GM11168 (cell line): ENCODE data around the gene PFDN4.
"Not testable (repeated sequence)": the region's sequence is repeated elsewhere in the genome, so short reads cannot be mapped to it uniquely, and the experiment has no call there.

ENCODE experiments used
- in situ Hi-C: fragments of 300-500 bp; cut with MboI; formaldehyde crosslinking; loops from one replicate; pipeline ENCODE4 v1.12.0; 2022; ENCODE audit warnings: low sequenced_read_pairs; ENCODE audit not compliant: unreplicated experiment

Gene PFDN4

DNA sequence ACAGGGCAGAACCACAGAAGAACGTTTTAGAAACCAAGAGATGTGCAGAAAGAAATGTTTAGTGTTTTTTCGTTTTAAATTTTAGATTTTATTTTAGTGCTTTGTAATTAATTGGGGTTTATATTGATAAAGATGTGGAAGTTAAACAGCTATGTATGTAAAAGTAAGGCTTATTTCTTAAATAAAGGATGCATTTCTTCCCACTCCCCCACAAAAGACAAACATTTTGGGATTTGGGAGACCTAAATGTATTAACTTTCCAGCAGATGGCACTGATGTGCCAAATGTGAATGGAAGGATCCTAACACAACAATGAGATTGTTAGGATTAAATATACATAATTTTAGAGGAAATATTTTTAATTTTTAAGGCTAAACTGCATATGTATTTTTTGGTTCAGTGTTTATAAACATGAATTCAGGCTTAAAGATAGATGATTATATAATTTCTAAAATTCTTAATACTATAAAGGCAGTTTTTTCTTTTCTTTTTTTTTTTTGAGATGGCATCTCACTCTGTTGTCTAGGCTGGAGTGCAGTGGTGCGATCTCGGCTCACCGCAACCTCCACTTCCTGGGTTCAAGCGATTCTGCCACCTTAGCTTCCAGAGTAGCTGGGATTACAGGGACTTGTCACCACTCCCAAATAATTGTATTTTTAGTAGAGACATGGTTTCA, 12.0 kb downstream of the PFDN4 start:
- in situ Hi-C loops: loop anchor here (10.0 to 25.0 kb wide), 2 partner anchors 425 to 658 kb away; no protein-coding TSS in a partner anchor

DNA sequence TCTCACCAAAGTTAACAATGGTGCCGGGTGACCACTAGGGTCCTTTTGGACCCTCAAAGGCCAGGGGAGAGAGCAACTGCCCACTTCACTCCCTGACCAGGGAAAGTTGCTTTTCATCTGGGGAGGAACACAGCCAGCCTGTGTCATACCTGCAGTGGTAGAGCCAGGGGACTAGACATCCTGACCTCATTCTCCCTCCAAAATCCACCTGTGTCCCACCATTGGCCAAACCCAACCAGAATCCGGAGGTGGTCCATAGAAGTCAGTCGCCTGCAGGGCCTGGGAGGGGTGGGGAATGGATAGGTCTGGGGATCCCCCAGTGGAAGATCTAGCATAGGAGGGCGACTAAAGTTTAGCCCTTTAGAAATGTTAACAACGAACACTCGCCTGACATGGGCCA, 12.8 kb downstream of the PFDN4 start:
- in situ Hi-C loops: loop anchor here (10.0 to 25.0 kb wide), 2 partner anchors 424 to 658 kb away; no protein-coding TSS in a partner anchor

DNA sequence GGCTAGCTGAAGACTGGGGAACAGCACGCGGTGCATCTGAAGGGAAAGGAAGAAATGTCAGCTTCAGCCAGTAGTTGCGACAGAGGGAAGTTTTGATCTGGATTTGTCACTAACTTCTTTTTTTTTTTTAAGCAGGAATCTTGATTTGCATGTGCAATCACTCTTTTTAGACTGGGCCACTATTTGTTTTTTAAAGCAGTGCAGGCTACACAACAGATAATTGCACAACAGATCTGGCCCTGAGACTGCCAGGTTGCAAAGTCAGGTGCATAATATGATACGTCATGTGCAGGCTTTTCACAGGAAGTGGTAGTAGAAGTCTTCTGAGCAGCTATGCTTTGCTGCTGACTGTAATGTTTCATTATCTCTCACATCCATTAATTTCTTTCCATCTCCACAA, 13.5 kb downstream of the PFDN4 start:
- in situ Hi-C loops: loop anchor here (10.0 to 25.0 kb wide), 2 partner anchors 423 to 659 kb away; no protein-coding TSS in a partner anchor

DNA sequence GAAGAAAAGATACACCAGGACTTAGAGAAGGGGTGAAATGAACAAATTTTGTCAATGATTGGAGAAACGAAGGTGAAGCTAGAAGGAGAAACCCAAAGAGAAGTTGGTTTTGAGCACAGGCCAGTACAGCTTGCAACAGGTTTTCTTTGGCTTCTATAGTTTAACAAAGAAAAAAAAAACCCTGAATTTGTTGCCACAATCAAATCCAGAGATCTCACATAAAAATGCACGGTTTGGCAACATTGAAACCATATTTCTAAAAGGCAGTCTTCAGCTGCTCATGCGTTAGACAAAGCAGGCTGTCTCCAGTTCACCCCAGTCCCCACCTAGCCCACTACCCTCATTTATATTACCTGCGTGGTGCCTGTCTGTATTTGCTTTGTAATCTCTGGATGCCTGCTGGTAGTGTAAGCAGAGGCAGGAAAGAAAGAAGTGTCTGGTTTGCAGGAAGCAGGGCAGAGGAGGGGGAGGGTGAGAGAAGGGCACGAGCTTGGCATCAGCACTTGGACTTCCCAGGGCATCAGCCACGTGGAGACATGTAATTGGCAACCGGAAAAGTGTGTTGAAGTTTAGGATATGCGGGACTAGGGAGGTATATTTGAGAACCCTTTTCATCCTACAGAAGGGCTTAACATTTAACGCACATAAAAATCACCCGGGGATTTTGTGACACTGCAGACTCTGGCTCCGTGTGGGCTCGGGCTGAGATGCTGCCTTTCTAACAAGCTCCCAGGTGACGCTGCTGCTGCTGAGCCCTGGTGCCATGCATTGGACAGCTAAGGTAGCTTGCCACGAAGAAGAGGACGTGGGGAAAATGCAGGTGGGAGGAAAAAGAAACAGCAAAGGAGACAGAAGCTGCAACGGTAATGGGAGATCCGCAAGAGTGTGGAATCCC, 14.4 kb downstream of the PFDN4 start:
- in situ Hi-C loops: loop anchor here (10.0 to 25.0 kb wide), 2 partner anchors 423 to 660 kb away; no protein-coding TSS in a partner anchor

DNA sequence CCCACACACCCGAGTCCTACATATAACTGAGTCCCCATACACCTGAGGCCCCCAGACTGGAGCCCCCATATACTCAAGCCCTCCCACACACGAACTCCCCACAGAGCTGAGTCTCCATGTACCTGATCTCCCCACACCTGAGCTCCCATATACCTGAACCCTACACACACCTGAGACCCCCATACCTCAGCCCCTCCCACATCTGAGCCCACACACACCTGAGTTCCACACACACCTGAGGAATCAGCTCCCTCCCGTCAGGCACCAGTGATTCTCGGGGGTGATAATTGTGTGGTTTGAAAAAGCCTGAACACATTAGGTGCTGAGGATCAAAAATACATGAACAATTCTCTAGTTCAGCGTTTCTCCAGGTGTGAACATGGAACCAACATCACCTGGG, 15.4 kb downstream of the PFDN4 start:
- in situ Hi-C loops: loop anchor here (10.0 to 25.0 kb wide), 2 partner anchors 422 to 661 kb away; no protein-coding TSS in a partner anchor

DNA sequence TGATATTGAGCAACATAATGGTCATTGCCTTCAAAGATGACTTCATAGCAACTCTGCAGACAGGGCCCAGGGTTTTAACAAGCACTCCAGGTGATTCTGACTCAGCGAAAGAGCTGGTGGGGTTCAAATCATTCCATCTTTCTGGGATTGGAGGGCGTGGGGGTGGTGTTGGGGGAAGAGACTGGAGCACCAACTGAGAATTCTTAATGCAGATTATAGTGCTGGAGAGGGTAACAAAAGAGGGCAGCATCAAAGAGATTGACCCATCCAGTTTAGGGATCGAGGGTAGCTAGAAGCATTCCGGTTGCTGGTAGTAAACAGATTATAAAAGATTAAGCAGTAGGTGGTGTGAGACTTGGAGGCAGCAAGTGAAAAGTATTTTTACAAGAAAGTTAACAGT, 15.9 kb downstream of the PFDN4 start:
- in situ Hi-C loops: loop anchor here (10.0 to 25.0 kb wide), 2 partner anchors 421 to 661 kb away; no protein-coding TSS in a partner anchor

DNA sequence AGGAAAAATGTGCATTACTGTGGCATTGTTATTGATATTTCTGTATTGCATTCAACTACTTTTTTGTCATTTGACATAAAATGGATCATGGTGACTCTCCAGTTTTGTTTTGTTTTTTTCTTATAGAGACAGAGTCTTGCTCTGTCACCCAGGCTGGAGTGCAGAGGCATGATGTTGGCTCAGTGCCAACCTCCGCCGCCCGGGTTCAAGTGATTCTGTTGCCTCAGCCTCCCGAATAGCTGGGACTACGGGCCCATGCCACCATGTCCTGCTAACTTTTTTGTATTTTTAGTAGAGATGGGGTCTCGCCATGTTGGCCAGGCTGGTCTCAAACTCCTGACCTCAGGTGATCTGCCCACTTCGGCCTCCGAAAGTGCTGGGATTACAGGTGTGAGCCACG, 16.8 kb downstream of the PFDN4 start:
- in situ Hi-C loops: loop anchor here (10.0 to 25.0 kb wide), 2 partner anchors 420 to 662 kb away; no protein-coding TSS in a partner anchor

DNA sequence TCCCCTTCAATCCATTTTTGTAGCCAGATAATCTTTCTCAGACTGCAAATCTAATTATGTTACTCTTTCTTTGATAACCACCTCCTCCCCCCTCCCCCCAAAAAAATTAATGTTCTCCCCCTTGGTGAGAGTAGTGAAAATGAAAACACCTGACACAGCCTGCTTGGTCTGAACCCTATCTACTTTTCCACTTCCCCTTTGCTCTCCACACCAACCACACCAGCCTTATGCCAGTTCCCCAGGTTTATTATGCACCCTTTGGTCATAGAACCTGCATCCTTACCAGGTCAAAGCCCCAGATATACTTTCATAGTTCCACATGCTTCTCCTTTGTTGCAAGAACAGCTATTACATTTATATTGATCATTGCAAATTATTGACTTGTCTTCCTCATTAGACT, 19.4 kb downstream of the PFDN4 start:
- in situ Hi-C loops: loop anchor here (10.0 kb wide), 1 partner anchor 418 kb away; no protein-coding TSS in a partner anchor

DNA sequence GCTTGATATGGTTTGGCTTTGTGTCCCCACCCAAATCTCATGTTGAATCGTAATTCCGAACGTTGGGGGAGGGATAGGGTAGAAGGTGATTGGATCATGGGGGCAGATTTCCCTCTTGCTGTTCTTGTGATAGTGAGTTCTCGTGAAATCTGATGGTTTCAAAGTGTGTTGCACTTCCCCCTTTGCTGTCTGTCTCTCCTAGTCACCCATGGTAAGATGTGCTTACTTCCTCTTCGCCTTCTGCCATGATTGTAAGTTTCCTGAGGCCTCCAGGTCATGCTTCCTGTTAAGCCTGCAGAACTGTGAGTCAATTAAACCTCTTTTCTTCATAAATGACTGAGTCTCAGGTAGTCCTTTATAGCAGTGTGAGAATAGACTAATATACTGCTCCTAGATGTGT, 19.9 kb downstream of the PFDN4 start:
- in situ Hi-C loops: loop anchor here (10.0 kb wide), 1 partner anchor 417 kb away; no protein-coding TSS in a partner anchor

DNA sequence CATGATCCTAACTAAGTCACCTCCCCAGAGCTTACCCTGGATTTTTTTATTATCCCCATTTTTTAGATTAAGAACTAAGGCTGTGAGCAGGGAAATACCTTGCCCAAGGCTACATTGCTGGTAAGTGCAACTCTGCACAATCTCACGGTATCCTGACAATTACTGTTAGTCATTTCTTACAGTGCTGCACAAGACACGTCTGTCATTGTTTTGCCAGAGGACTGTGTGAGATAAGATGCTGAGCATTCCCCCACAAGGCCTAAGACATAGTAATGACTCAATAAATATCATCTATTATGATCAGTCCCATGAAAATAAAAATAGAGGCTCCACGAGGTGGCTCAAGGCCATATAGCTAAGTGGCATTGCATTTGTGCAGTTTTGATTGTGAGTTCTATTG, 21.0 kb downstream of the PFDN4 start:
- in situ Hi-C loops: loop anchor here (10.0 kb wide), 1 partner anchor 416 kb away; no protein-coding TSS in a partner anchor

DNA sequence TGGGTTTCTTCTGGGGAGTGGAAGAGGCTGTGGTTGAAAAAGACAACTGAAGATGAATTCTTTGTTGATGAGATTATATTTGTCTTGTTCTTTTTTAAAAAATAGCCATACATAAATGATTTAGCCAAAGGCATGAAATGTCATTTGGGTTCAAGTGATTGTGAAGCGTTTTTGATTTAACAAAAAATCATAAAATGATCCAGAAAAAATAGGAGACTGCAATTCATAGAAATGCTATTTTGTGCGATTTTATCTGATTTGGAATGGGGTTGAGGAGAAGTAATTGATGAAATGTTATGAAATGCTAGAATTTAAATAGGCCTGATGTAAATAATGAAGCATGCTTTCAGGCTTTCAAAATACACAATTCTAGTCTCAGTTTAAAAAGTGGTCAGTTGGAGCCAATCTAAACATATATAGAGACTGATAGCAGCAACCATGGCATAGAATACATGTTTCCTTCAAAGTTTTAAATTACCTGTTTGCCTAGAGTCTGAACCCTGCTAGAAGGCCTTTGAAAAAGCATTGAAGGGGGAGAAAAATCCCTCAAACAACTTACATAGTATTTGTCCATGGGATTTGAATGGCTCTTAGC, 21.8 kb downstream of the PFDN4 start:
- in situ Hi-C loops: loop anchor here (10.0 kb wide), 1 partner anchor 415 kb away; no protein-coding TSS in a partner anchor

DNA sequence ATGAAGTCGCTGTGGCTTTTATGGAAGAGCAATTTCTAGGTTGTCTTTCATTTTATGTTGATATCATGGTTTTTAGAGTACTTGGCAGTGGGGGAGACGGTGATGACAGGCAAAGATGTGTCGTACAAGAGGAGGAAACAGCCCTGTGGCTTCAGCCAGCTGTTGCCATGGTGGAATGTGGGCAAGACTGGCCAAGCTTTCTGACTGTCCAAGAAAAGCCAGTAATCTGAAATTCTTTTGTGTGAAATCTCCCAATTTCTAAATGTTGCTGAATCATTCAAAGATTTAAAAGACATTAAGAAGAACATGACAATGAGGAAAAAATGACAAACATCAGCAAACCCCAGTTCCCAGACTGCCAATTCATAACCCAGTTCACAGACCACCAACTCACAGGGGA, 23.1 kb downstream of the PFDN4 start:
- in situ Hi-C loops: no loop called here

DNA sequence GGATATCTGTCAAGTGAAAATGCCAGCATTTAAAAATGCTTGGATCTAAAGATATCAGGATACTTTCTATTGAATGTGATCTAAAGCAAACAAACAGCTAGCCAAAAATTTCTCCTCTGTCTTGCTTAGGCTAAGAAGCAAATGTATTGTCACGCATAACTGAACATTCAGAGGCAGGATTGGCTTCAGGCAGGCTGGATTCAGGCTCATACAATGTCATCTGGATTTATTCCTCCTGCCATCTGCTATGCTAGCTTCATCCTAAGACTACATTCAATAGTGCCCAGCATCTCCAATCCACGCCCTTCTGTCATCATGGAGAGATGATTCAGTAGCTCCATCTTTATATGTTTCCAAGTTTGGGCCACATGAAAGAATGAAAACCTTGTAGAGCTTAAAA, 27.1 kb downstream of the PFDN4 start:
- in situ Hi-C loops: no loop called here

DNA sequence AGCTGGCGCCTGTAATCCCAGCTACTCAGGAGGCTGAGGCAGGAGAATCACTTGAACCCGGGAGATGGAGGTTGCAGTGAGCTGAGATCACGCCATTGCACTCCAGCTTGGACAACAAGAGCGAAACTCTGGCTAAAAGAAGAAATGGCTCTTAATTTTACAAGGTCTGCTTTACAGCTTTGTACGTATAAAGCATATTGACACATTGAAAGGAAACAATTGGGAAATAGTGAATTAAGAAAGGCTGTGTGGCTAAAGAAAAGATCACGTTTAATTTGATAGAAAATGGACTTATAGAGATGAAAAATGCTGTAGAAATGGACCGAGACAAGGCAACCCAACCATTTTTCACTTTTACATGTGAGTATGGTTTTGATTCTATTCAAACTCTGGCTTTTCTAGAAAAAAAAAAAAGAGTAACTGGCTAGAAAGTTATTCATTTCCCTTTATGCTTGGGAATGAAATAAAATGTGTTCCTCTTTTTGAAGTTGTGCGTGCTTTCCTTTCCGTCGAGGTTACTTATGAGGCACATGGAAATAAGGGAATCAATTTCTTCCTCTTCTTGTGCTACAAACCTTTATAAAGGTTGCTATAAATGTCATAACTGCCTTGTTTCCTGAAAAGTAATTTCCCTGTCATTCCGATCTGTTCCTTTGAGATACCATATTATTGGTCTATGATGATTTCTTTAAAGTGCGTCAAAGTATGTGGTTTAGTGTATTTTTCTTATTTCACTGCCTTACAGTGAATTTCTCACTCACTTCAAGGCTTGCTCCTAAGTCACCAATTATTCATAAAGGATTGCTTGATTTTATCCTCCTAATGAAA, 29.4 kb downstream of the PFDN4 start:
- in situ Hi-C loops: no loop called here

DNA sequence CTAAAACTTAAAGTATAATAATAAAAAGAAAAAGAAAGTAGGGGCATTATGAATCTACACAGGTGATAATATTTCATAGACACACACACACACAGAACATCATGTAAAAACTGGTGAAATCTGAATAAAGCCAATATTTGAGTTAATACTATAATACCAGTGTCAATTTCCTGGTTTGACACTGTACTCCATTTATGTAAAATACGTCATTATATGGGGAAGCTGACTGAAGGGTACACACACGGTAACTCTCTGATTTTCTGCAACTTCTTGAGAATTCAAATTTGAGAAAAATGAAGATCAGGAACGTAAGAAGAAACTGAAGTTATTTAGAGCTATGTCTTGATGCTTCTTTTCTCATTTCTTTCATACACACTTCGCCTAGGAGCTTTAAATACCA, 36.2 kb downstream of the PFDN4 start:
- in situ Hi-C loops: no loop called here

DNA sequence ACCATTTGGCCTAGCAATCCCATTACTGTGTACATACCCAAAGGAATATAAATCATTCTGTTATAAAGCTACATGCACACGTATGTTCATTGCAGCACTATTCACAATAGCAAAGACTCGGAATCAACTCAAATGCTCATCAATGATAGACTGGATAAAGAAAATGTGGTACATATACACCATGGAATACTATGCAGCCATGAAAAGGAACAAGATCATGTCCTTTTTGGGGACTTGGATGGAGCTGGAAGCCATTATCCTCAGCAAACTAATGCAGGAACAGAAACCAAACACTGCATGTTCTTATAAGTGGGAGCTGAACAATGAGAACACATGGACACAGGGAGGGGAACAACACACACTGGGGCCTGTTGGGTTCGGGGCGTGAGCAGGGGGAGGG, 40.8 kb downstream of the PFDN4 start:
- in situ Hi-C loops: not testable (repeated sequence)

DNA sequence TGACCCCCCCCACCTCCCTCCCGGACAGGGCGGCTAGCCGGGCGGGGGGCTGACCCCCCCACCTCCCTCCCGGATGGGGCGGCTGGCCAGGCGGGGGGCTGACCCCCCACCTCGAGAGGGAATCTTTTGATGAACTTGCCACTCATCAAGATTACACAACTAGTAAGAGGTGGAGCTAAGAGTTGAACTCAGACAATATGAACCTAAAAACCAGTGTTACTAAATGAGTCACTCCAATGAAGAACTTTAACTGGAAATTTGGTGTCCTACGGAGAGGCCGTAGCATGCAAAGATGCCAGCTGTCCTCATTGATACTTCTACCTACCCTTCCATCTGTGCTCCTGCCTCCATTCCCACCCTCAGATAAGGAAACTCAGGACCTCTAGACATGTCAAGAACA, 42.8 kb downstream of the PFDN4 start:
- in situ Hi-C loops: no loop called here

DNA sequence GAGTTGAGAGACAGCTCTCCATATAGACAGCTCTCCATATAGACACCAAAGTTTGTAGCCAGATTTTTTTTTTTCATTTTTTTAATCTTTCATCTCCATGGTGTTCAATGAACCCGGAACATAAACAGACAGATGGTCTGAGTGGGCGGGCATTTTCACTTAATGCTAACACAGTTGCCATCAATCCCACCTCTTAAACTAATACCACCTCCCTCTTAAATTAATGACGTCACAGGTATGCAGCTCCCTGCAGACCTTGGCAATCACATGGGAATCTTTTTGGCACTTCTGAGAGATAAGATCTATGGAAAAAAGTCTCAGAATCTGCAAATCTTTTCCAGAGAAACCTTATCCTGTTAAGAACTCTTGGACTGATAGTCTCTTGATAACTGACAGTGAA, 43.2 kb downstream of the PFDN4 start:
- in situ Hi-C loops: no loop called here

DNA sequence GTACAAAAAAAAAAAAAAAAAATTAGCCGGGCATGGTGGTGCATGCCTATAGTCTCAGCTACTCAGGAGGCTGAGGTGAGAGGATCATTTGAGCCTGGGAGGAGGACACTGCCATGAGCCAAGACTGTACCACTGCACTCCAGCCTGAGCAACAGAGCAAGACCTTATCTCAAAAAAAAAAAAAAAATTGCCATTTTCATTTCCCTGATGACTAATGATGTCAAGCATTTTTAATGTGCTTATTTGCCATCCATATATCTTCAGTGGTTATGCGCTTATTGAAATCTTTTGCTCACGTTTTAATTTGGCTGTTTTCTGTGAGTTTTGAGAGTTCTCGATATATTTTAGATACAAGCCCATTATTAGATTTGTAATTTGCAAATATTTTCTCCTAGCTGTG, 46.7 kb downstream of the PFDN4 start:
- in situ Hi-C loops: no loop called here

DNA sequence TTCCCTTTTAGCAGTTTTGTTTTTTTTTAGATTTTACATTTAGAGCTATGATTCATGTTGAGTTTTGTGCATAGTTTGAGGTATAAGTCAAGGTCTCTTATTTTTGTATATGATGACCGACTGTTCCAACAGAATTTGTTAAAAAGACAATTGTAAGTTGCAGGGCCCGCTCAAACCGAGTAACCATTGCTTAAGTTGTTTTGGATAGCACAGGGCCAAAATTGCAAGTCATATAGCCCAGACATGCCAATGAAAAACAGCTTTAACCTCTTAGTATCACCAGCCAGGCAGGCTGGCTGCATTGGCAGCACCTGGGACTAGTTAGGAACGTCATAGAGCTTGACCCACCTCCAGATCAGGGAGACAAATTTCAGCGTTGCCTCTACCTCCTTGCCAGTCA, 47.3 kb downstream of the PFDN4 start:
- in situ Hi-C loops: no loop called here
